Measurements from ENCODE around the gene SRXN1.

SRXN1 gene

DNA sequence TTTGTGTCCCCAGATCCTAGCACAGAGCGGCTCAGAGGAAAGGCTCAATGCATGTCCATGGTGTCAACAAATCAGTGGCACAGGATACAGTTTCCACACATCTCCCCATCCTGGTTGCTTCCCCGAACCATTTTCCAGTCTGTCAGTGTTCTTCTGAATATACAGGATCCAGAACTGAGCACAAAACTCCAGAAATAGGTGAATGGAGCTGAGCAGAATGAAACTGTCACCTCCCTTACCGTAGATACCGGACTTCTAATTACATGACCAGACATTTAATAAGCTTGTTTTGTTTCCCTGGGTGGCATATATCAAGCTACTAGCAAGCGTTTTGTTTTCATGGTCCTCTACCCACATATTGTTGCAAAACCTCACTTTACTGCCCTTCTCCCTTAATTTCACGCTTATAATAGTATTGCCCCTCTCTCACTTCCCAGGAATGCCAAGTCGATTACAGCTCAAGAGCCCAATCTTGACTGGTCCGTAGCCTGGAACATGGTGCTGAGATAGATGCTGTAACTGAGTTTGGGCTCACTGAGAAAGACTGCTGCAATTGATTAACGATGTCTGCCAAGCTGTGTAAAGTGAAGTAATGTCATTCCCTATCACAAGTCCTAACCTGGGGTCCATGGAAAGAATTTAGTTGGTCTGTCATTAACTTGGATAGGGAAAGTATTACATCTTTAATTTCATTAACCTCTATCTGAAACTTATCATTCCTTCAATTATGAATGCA lies 34.6 kb upstream of the SRXN1 start:
- peaks cover 5% of the 10 kb centered on the region for H3K36me3 Mint-ChIP-seq (ENCODE audit: insufficient read depth)
- DNase-seq (no peak), ATAC-seq (replicated peaks) (no peak)
- no peaks in the 10 kb centered on the region for H3K9me3 Mint-ChIP-seq
- peaks cover 42 to 81% of the 10 kb centered on the region in 2 donors for H3K27me3 Mint-ChIP-seq
- H3K4me3 Mint-ChIP-seq = no peak overlapping the region
- H3K4me1 Mint-ChIP-seq (ENCODE audit: low read depth in 2 of 2) = peaks cover 0 to under 1% of the 10 kb centered on the region in 2 donors
- no peak overlapping the region for H3K27ac Mint-ChIP-seq

DNA sequence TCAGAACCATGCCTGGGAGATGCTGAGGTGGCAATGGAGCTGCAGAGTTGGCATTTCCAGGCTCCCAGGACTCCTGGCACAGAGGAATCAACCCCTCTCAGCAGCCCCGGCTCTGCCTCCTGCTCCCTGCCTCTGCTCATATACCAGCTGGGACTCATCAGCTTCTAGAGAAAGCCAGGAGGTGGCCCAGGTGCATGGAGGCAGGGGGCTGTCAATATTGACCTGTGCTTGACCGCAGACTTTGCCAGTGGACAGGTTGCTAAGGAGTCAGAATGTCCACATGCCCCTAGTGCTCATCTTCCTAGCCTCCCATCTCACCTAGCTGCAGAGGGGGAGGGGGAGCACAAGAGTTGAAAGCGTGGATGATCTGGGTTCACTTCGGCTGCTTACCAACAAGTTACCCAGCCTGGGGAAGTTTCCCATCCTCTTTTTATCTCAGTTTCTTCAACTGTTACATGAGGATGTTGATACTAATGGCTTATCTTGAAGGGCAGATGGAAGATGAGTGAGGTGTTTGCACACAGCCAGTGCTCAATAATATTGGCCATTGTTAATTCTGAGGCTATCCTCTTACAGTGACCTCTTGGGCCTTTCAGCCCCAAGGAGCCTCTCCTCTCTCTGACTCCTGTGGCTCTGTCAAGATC lies 31.8 kb upstream of the SRXN1 start:
- Mint-ChIP-seq H3K27me3 (peaks cover 53 to 87% of the 10 kb centered on the region in 2 donors), H3K4me3 (no peak overlapping the region), H3K27ac (no peak overlapping the region), H3K9me3 (no peaks in the 10 kb centered on the region), H3K36me3 (ENCODE audit: insufficient read depth) (peaks cover 3% of the 10 kb centered on the region), H3K4me1 (ENCODE audit: low read depth in 2 of 2) (peaks cover 0 to 2% of the 10 kb centered on the region in 2 donors)
- ATAC-seq (replicated peaks) (no peak), DNase-seq (no peak)

GRCh38 chr20:682123-682522 lies 29.1 kb upstream of the SRXN1 start:
- H3K36me3 Mint-ChIP-seq (ENCODE audit: insufficient read depth) = peaks cover 3% of the 10 kb centered on the region
- H3K4me1 Mint-ChIP-seq (ENCODE audit: low read depth in 2 of 2) = peaks cover 0 to 2% of the 10 kb centered on the region in 2 donors
- no peak overlapping the region for H3K27ac Mint-ChIP-seq
- H3K4me3 Mint-ChIP-seq = no peak overlapping the region
- no peak for DNase-seq
- no peaks in the 10 kb centered on the region for H3K9me3 Mint-ChIP-seq
- ATAC-seq (replicated peaks) = no peak
- peaks cover 50 to 86% of the 10 kb centered on the region in 2 donors for H3K27me3 Mint-ChIP-seq

- Mint-ChIP-seq H3K36me3 (ENCODE audit: insufficient read depth) (no peaks in the 10 kb centered on the region), H3K9me3 (no peaks in the 10 kb centered on the region), H3K27me3 (peaks cover 52 to 86% of the 10 kb centered on the region in 2 donors)
These were observed 27.7 kb upstream of the SRXN1 start for GRCh38 chr20:680638-681187.

DNA sequence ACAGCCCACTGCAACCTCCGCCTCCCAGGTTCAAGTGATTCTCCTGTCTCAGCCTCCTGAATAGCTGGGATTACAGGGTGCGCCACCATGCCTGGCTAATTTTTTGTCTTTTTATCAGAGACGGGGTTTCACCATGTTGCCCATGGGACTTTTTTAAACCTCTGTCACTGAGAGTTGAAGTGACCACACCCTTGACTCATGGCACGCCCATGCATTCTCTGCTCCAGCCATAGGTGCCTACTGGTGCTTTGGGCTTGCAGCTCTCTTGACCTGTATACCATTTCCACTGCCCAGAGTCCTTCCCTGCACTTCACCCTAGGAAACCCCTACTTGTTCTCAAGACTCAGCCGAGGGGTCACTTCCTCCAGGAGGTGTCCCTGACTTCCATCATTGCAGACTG lies 25.0 kb upstream of the SRXN1 start:
- no peak for DNase-seq
- H3K4me3 Mint-ChIP-seq = no peak overlapping the region
- H3K27me3 Mint-ChIP-seq = peaks cover 68 to 95% of the 10 kb centered on the region in 2 donors
- no peak overlapping the region for H3K27ac Mint-ChIP-seq
- no peaks in the 10 kb centered on the region for H3K9me3 Mint-ChIP-seq
- ATAC-seq (replicated peaks) = no peak
- H3K36me3 Mint-ChIP-seq (ENCODE audit: insufficient read depth) = no peaks in the 10 kb centered on the region
- H3K4me1 Mint-ChIP-seq (ENCODE audit: low read depth in 2 of 2) = peaks cover 6% of the 10 kb centered on the region in 2 donors

More at GRCh38 chr20:680638-681187, 27.7 kb upstream of the SRXN1 start:
- Mint-ChIP-seq H3K4me1 (ENCODE audit: low read depth in 2 of 2) (peaks cover 5% of the 10 kb centered on the region in 2 donors), H3K27ac (no peak overlapping the region), H3K4me3 (no peak overlapping the region)
- DNase-seq = no peak
- ATAC-seq (replicated peaks) = no peak

- Mint-ChIP-seq H3K27me3 (peaks cover 78 to 95% of the 10 kb centered on the region in 2 donors), H3K27ac (no peak overlapping the region), H3K4me1 (ENCODE audit: low read depth in 2 of 2) (peaks cover 5 to 6% of the 10 kb centered on the region in 2 donors)
These were observed 24.0 kb upstream of the SRXN1 start for GRCh38 chr20:676967-677366.

DNA sequence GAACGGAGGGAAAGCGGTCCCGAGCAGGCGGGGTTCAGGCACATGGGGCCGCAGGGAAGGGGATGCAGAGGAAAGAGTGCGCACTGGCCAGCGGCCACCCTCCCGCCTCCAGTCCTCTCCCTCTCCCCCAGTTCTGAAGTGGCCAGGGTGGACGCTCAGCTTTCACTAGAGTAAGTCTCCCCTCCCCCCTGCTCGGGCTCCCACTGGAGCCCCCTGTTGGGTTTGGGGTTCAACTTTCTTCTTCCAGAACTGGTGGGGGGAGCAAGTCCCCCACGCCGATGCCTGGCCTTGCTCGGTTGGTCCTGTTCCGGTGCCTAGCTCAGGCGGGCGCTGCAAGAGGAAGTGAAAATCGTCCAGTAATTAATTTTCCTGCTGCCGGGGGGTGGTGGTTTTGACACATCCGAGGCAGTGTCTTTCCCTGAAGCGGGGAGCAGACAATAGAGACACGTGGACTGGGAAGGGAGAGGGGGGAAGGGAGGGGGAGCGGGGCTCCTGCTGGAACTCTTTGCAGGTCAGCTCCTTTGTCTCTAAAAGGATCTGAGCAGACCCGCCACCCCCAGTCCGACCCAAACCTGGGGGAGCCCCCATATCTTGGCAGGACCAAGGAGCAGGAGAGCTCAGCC lies 23.4 kb upstream of the SRXN1 start:
- Mint-ChIP-seq H3K36me3 (ENCODE audit: insufficient read depth) (no peaks in the 10 kb centered on the region), H3K27ac (no peak overlapping the region), H3K4me3 (no peak overlapping the region), H3K9me3 (no peaks in the 10 kb centered on the region), H3K27me3 (peaks cover 78 to 96% of the 10 kb centered on the region in 2 donors), H3K4me1 (ENCODE audit: low read depth in 2 of 2) (peaks cover 5 to 8% of the 10 kb centered on the region in 2 donors)
- DNase-seq = no peak
- ATAC-seq (replicated peaks) = no peak

More at GRCh38 chr20:676967-677366, 24.0 kb upstream of the SRXN1 start:
- DNase-seq = no peak
- Mint-ChIP-seq H3K36me3 (ENCODE audit: insufficient read depth) (no peaks in the 10 kb centered on the region), H3K4me3 (no peak overlapping the region), H3K9me3 (no peaks in the 10 kb centered on the region)
- ATAC-seq (replicated peaks) = no peak

DNA sequence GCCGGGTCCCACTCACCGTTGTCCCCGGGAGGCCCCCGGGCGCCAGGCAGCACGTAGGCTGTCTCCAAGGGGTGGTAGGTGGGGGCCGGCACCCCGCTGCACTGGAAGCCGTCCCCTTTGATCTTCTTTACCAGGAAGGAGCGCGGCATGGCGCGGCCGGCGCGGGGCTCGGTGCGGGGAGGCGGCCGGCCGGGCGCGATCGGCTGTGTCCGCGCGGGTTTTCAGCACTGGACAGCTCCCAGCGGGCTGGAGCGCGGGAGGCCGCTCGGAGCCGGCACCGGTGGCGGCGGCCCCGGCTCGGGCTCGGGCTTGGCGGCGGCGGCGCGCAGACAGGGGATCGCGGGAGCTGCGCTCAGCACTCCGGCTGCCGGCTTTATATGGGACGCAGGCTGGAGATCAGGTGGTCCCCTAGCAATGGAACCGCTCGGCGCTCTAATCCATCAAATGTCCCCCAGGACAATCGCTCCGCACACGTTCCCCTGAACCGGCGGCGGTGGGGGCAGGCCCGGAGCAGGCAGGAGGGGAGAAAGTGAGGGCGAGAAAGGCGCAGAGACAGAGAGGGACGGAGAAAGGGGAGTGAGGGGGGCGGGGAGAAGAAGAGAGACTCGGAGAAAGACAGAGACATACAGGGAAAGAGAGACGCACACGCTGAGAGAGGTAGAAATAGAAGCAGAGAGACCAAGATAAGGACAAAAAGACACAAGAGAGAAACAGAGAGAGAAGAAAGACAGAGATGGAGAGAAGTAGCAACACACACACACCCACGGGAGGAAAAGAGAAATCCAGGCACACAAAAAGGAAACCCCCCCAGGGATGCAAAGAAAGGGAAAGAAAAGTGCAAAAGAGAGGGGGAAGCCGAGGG lies 22.7 kb upstream of the SRXN1 start, which contains the start of gene SCRT2:
Gene SCRT2 (minus strand): TSS at position 350 of the 862 bp plus-strand sequence. CDS start 201 bp downstream, at position 149.
- H3K4me3 Mint-ChIP-seq = peak within 1 kb of the TSS in 1 of 2 donors; percentile 7
- no peaks in the 10 kb centered on the region for H3K9me3 Mint-ChIP-seq
- DNase-seq = peak; percentile 28 to 48 (median 45)
- peaks cover 78 to 96% of the 10 kb centered on the region in 2 donors for H3K27me3 Mint-ChIP-seq
- peak; percentile 85 for ATAC-seq (replicated peaks)
- H3K4me1 Mint-ChIP-seq (ENCODE audit: low read depth in 2 of 2) = peaks cover 5 to 10% of the 10 kb centered on the region in 2 donors
- no peaks in the 10 kb centered on the region for H3K36me3 Mint-ChIP-seq (ENCODE audit: insufficient read depth)
- H3K27ac Mint-ChIP-seq = no peak within 1 kb of the TSS

- H3K36me3 Mint-ChIP-seq (ENCODE audit: insufficient read depth) = no peaks in the 10 kb centered on the region
- peaks cover 74 to 97% of the 10 kb centered on the region in 2 donors for H3K27me3 Mint-ChIP-seq
- peaks cover 5 to 10% of the 10 kb centered on the region in 2 donors for H3K4me1 Mint-ChIP-seq (ENCODE audit: low read depth in 2 of 2)
- DNase-seq (no peak), ATAC-seq (replicated peaks) (no peak)
- no peak overlapping the region for H3K27ac Mint-ChIP-seq
- H3K4me3 Mint-ChIP-seq = peak overlapping the region in 1 of 2 donors; percentile 7
- no peaks in the 10 kb centered on the region for H3K9me3 Mint-ChIP-seq
These were observed 22.0 kb upstream of the SRXN1 start for GRCh38 chr20:675033-675452.

DNA sequence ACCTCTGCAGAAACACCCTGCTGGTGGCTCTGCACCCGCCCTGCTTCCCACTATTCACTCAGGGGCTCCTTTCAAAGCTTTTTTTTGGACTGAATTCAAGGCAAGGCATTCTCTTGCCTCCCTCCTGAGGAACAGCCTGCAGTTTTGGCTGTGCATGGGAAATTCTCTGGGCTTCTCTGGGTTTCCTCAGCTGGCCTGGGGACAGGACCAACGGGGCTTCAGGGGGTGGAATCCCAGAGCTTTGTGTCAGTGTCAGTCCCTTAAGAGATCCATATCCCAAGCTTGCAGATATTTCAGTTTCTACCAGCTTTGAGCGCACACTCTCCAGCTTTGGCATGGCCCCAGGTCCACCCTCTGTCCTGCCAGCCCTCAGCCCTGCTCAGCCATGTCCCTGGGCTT lies 20.6 kb upstream of the SRXN1 start:
- DNase-seq (no peak), ATAC-seq (replicated peaks) (no peak)
- peaks cover 60 to 93% of the 10 kb centered on the region in 2 donors for H3K27me3 Mint-ChIP-seq
- H3K9me3 Mint-ChIP-seq = no peaks in the 10 kb centered on the region
- peaks cover 5 to 10% of the 10 kb centered on the region in 2 donors for H3K4me1 Mint-ChIP-seq (ENCODE audit: low read depth in 2 of 2)
- H3K27ac Mint-ChIP-seq = no peak overlapping the region
- no peaks in the 10 kb centered on the region for H3K36me3 Mint-ChIP-seq (ENCODE audit: insufficient read depth)
- H3K4me3 Mint-ChIP-seq = no peak overlapping the region

DNA sequence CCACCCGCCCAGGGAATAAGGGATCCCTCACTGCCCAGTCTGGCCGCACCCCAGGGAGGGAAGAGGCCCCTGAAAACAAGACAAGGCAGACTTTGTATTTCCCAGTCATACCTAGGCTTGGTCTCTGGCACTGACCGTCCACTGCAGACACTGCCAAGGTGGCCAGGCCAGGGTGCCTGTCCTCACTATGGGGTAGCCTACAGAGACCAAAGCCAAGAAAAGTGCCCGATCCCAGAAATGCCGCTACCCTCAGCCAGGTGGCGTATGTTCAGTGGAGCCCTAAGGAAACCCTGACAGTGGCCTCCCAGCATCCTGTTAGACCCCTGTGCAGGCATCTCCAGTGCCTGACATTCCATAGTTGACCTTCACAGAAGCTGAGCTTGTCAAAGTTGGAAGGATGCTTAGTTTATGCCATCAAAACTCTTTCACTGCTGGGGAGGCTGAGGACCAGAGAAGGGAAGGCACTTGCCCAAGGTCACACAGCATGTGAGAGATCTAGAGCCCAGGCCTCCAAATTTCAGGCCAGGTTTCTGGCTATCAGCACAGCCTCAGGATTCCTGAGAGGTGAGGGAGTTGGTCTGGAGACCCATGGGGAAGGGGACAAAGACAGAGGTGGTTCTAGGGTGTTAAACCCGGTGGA lies 20.1 kb upstream of the SRXN1 start:
- Mint-ChIP-seq H3K27ac (no peak overlapping the region), H3K36me3 (ENCODE audit: insufficient read depth) (no peaks in the 10 kb centered on the region), H3K4me1 (ENCODE audit: low read depth in 2 of 2) (peaks cover 5 to 10% of the 10 kb centered on the region in 2 donors), H3K27me3 (peaks cover 55 to 93% of the 10 kb centered on the region in 2 donors), H3K4me3 (no peak overlapping the region), H3K9me3 (no peaks in the 10 kb centered on the region)
- DNase-seq = no peak
- no peak for ATAC-seq (replicated peaks)

DNA sequence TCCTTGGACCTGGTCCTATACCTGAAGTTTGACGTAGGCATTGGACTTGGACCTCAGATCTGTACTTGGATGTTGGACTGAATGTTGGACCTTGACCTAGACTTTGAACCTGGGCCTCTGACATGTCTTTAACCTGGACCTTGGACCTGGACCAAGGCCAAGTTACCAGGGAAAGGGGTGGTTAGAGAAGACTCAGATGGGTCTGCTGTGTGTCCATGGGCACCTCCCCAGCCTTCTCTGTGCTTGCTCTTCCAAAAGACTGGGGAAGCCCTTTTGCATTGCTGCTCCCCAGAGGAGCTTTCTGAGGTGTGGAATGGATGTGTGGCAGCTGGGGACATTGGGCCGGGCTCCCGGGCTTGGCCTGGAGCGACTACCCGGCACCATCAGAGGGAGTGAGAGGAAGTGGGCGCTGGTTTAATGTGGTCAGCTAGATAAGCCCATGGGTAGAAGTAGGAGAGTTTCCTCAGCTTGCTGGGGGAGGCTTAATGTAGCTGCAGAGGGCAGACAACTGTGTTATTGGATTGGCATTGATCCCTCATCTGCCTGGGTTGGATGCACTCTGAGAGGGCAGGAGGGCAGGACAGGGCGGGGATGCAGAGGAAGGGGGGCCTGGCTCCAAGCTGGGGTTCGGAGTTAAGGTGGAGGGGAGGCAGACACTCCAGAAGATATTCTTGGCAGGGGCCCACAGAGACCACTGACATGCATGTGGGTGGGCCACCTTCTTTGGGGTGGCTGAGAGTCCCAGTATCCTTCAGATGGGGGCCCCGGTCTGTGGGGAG lies 18.4 kb upstream of the SRXN1 start:
- DNase-seq = no peak
- no peaks in the 10 kb centered on the region for H3K36me3 Mint-ChIP-seq (ENCODE audit: insufficient read depth)
- no peak for ATAC-seq (replicated peaks)
- H3K4me3 Mint-ChIP-seq = no peak overlapping the region
- H3K27me3 Mint-ChIP-seq = peaks cover 51 to 96% of the 10 kb centered on the region in 2 donors
- peaks cover 7 to 10% of the 10 kb centered on the region in 2 donors for H3K4me1 Mint-ChIP-seq (ENCODE audit: low read depth in 2 of 2)
- H3K27ac Mint-ChIP-seq = no peak overlapping the region
- no peaks in the 10 kb centered on the region for H3K9me3 Mint-ChIP-seq
